ENCODE data around the gene DGKG.

DGKG gene

GRCh38 chr3:186207515-186207914, 154.5 kb downstream of the DGKG start:
- no peak for DNase-seq

DNA sequence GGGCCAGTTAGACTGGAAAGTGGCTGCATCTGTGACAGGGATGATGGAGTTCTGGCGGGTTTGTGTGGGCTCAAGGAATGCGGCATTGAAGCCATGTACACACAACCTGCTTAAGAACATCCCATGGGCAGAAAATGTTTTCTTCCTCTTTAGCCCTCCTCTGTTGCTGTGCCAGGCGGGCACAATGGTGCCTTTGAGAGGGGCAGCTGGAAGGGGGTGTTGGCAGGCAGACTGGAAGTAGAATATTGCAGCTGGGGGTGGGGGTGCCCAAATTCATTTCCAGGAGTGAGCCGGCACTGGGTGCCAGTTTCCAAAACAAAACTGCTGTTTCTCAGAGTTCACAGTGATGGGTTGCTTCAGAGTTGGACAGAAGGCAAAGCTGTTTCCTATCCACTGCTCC, 161.3 kb downstream of the DGKG start:
- no peak for DNase-seq

GRCh38 chr3:186198442-186198841, 163.6 kb downstream of the DGKG start:
- no peak for DNase-seq

DNA sequence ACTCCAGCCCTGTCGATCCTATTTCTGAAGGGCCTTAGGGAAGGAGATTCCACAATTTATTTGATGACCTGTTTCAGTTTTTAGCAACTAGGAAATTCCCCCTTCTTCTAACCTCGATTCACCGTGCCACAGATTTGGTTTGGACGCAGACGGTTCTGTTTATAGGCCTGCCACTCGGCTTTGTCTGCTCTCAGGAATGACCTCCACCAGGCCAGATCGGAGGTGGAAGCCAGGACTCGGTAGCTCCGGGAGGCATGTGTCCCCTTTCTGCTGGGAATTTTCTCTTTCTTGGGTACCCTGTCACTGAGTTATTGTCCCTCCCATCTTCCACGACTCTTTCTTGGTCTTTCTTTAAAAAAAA, 167.6 kb downstream of the DGKG start:
- DNase-seq = no peak

GRCh38 chr3:186193534-186194450, 168.2 kb downstream of the DGKG start:
- no peak for DNase-seq

- DNase-seq = no peak
These were observed 169.2 kb downstream of the DGKG start for GRCh38 chr3:186192823-186193222.

- DNase-seq = no peak
These were observed 172.5 kb downstream of the DGKG start for GRCh38 chr3:186189492-186189891.

GRCh38 chr3:186187401-186188275, 174.4 kb downstream of the DGKG start:
- DNase-seq = no peak

DNA sequence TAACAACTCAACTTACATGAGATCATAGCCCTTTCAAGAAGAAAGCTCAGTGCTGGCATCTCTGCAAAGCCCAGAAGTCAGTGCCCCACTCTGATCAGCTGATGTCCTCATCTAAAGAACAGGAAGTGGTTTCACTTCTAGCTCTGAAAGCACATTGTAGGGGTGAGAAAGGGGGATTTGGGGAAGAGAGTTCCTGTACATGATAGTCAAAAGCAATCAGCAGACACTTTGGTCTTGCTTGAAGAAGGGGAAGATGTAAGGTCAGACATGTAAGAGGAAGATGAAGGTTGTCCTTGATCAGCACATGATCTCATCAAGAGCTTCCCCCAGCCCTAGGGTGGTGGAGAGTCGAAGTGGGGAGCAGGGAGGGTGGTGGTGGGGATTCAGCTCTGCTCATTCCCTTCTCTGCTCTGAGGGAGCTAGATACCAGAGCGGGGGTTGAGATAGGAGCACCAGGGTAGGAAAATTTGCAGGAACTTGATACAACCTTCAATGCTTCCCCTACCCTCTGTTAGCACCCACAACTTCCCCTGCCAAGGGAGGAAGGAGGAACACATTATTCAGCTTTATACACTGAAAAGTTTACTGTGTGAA, 176.7 kb downstream of the DGKG start:
- no peak for DNase-seq

DNA sequence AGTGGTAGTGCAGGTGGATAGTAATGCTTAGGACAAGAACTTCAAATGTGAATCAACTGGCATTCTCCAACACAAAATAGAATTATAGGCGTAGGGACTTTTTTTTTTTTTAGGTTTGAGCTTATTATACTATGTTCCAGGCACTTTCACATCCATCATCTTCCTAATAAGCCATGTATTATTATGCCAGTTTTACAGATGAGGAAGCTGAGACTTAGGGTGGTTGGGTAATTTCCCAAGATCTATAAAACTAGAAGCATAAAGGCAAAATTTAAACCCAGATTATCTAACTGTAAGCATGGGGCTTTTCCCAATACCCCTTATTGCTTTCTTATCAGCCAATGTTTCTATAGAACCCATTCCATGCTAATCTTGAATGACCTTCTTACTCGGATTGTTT, 178.0 kb downstream of the DGKG start:
- no peak for DNase-seq

GRCh38 chr3:186182850-186183249, 179.2 kb downstream of the DGKG start:
- no peak for DNase-seq

GRCh38 chr3:186181901-186182300, 180.1 kb downstream of the DGKG start:
- no peak for DNase-seq

GRCh38 chr3:186180891-186181481, 181.0 kb downstream of the DGKG start:
- DNase-seq = no peak

GRCh38 chr3:186180151-186180550, 181.9 kb downstream of the DGKG start:
- no peak for DNase-seq

DNA sequence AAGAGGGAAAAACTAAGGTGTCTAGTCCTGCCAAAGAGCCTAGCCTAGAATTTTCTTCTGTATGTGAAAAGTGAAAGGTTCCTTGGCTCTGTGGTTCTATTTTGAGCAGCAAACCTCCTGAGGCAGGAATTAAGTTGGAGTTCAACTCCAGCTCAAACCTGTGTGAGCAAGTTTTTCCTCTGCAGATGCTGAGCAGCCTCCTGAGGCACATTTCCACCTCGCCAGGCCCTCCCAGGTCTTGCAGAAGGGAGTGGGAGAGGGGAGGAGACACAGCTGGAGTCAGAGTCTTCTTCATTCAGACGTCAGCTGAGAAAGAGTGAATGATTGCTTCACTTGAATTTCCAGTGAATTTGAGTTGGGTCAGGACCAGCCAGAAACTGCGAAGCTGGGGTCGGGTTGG, 183.6 kb downstream of the DGKG start:
- no peak for DNase-seq

- no peak for DNase-seq
These were observed 185.6 kb downstream of the DGKG start for GRCh38 chr3:186176373-186176990.

DNA sequence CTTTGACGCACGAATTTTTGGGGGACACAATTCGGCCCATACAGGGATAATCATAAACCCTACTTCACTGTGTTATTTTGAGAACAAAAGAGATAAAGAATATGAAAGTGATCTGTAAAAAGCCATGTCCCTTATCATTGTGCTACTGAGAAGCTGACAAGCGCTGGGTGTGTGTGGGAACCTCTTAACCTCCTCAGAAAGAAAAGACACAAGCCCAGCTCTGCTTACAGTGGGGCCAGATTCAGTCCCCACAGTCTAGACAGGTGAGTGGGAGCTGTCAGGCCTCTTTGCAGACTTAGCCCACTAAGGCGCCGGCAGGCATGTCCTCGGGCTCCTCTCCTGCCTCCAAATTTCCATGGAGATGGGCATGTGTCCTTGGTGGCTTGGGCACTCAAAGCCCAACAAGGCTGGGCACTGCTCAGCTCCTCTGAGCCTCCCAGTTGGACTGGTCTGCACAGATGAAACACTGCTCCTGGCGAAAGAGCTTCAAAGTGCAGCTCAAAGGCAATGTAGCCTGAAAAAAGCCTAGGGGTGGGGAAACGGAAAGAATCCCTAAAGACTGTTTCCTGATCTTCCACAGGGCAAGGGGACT, 188.7 kb downstream of the DGKG start:
- DNase-seq = no peak

DNA sequence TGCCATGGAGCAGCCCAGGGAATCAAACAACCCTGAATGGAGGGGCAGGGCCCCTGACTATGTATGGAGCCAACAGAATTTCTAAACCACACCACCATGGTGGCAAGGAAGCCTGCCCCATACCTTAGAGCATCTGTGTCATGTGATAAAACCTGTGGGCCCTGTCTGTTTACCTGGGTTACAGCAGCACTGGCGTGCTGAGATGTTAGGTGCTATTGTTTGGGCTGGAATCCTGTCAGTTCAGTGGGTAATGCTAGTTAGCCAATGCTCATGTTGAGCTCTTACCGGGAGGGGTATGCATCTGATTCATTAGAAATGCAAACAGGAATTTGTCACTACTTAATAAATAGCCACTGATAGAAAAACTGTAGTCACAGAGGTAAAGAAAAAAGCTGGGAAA, 189.7 kb downstream of the DGKG start:
- no peak for DNase-seq

- no peak for DNase-seq
These were observed 190.5 kb downstream of the DGKG start for GRCh38 chr3:186171521-186171920.

DNA sequence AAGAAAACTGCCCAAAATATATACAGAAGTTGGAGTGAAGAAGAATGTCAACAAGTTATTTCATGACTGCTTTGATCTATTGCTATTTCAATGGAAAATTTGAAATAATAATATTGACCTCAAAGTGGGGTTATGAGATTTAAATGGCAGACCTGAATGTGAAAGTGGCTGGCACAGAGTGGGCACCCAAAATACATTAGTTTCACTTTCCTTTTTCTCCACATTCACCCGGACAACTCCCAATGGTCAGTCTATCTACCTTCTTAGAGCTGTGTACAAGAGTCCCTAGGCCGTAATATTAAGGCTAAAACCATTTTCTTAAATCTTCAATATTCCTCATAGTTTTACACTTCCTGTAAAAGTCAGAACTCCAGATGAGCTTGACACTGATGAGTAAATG, 191.5 kb downstream of the DGKG start:
- DNase-seq = no peak

- DNase-seq = no peak
These were observed 192.7 kb downstream of the DGKG start for GRCh38 chr3:186169379-186169778.

- no peak for DNase-seq
These were observed 193.1 kb downstream of the DGKG start for GRCh38 chr3:186168976-186169375.
